IPS-15b (cell line): ENCODE measurements around the gene FAF1.
A peak's percentile ranks its signal among the peaks of the same experiment; 100 is the strongest.

Experiments used
- H3K27me3 ChIP-seq: one replicate; pipeline ENCODE4 v1.6.1; 2013; ENCODE audit warnings: low read length; ENCODE audit not compliant: control insufficient read depth, insufficient read depth
- H3K36me3 ChIP-seq: one replicate; pipeline ENCODE4 v1.6.1; 2013; ENCODE audit warnings: low read length; ENCODE audit not compliant: control insufficient read depth, insufficient read depth
- H3K4me1 ChIP-seq: one replicate; pipeline ENCODE4 v1.6.1; 2013; ENCODE audit warnings: mild to moderate bottlenecking, low read length; ENCODE audit not compliant: control insufficient read depth, insufficient read depth
- H3K4me3 ChIP-seq: one replicate; pipeline ENCODE4 v1.5.1; 2013; ENCODE audit warnings: low read depth, low read length
- H3K9ac ChIP-seq: one replicate; pipeline ENCODE4 v1.6.1; 2013; ENCODE audit warnings: low read depth, mild to moderate bottlenecking, low read length
- H3K9me3 ChIP-seq: one replicate; pipeline ENCODE4 v1.6.1; 2013; ENCODE audit warnings: mild to moderate bottlenecking, low read length; ENCODE audit not compliant: control insufficient read depth, insufficient read depth

Gene FAF1

GRCh38 chr1:50454911-50455310, 505.2 kb downstream of the FAF1 start:
- H3K27me3 ChIP-seq: no peaks in the 10 kb centered on the region

GRCh38 chr1:50453266-50453665, 506.8 kb downstream of the FAF1 start:
- Histone ChIP-seq H3K9ac (no peak overlapping the region), H3K36me3 (no peaks in the 10 kb centered on the region), H3K4me1 (no peaks in the 10 kb centered on the region), H3K4me3 (no peak overlapping the region), H3K9me3 (no peaks in the 10 kb centered on the region), H3K27me3 (no peaks in the 10 kb centered on the region)

More at GRCh38 chr1:50454911-50455310, 505.2 kb downstream of the FAF1 start:
- Histone ChIP-seq H3K4me3 (no peak overlapping the region), H3K4me1 (no peaks in the 10 kb centered on the region), H3K9ac (no peak overlapping the region), H3K36me3 (no peaks in the 10 kb centered on the region), H3K9me3 (no peaks in the 10 kb centered on the region)

- Histone ChIP-seq H3K27me3 (no peaks in the 10 kb centered on the region), H3K4me3 (no peak overlapping the region)
Measured at GRCh38 chr1:50452700-50453099, 507.4 kb downstream of the FAF1 start.

GRCh38 chr1:50450861-50451653, 509.0 kb downstream of the FAF1 start:
- Histone ChIP-seq H3K4me3 (no peak overlapping the region), H3K27me3 (no peaks in the 10 kb centered on the region), H3K9ac (no peak overlapping the region), H3K9me3 (no peaks in the 10 kb centered on the region), H3K36me3 (no peaks in the 10 kb centered on the region), H3K4me1 (no peaks in the 10 kb centered on the region)

More at GRCh38 chr1:50452700-50453099, 507.4 kb downstream of the FAF1 start:
- H3K9me3 ChIP-seq: no peaks in the 10 kb centered on the region
- H3K9ac ChIP-seq: no peak overlapping the region
- H3K4me1 ChIP-seq: no peaks in the 10 kb centered on the region
- no peaks in the 10 kb centered on the region for H3K36me3 ChIP-seq

GRCh38 chr1:50447961-50448360, 512.1 kb downstream of the FAF1 start:
- Histone ChIP-seq H3K4me1 (no peaks in the 10 kb centered on the region), H3K36me3 (no peaks in the 10 kb centered on the region), H3K9me3 (no peaks in the 10 kb centered on the region), H3K4me3 (no peak overlapping the region), H3K9ac (no peak overlapping the region), H3K27me3 (no peaks in the 10 kb centered on the region)

GRCh38 chr1:50441183-50441582, 518.9 kb downstream of the FAF1 start:
- no peaks in the 10 kb centered on the region for H3K36me3 ChIP-seq
- no peaks in the 10 kb centered on the region for H3K9me3 ChIP-seq
- no peak overlapping the region for H3K9ac ChIP-seq
- H3K4me1 ChIP-seq: no peaks in the 10 kb centered on the region
- H3K4me3 ChIP-seq: no peak overlapping the region
- H3K27me3 ChIP-seq: no peaks in the 10 kb centered on the region

GRCh38 chr1:50438945-50439344, 521.1 kb downstream of the FAF1 start:
- H3K36me3 ChIP-seq: no peaks in the 10 kb centered on the region

GRCh38 chr1:50436489-50436888, 523.6 kb downstream of the FAF1 start:
- no peaks in the 10 kb centered on the region for H3K4me1 ChIP-seq

More at GRCh38 chr1:50438945-50439344, 521.1 kb downstream of the FAF1 start:
- Histone ChIP-seq H3K4me1 (no peaks in the 10 kb centered on the region), H3K4me3 (no peak overlapping the region), H3K9me3 (no peaks in the 10 kb centered on the region), H3K27me3 (peaks cover 9% of the 10 kb centered on the region), H3K9ac (no peak overlapping the region)

GRCh38 chr1:50430010-50430405, 530.1 kb downstream of the FAF1 start:
- Histone ChIP-seq H3K4me3 (peak overlapping the region; percentile 50), H3K9ac (no peak overlapping the region), H3K27me3 (peaks cover 98% of the 10 kb centered on the region), H3K9me3 (no peaks in the 10 kb centered on the region), H3K4me1 (peaks cover 4% of the 10 kb centered on the region), H3K36me3 (no peaks in the 10 kb centered on the region)

More at GRCh38 chr1:50436489-50436888, 523.6 kb downstream of the FAF1 start:
- H3K9ac ChIP-seq: no peak overlapping the region
- H3K27me3 ChIP-seq: peaks cover 33% of the 10 kb centered on the region
- no peaks in the 10 kb centered on the region for H3K9me3 ChIP-seq
- H3K36me3 ChIP-seq: no peaks in the 10 kb centered on the region
- H3K4me3 ChIP-seq: no peak overlapping the region

GRCh38 chr1:50427818-50428779, 532.0 kb downstream of the FAF1 start:
- peaks cover 100% of the 10 kb centered on the region for H3K27me3 ChIP-seq

GRCh38 chr1:50427086-50427817, 532.8 kb downstream of the FAF1 start:
- Histone ChIP-seq H3K36me3 (no peaks in the 10 kb centered on the region), H3K9ac (no peak overlapping the region), H3K9me3 (no peaks in the 10 kb centered on the region), H3K27me3 (peaks cover 100% of the 10 kb centered on the region), H3K4me1 (peaks cover 6% of the 10 kb centered on the region), H3K4me3 (peak overlapping the region; percentile 24)

More at GRCh38 chr1:50427818-50428779, 532.0 kb downstream of the FAF1 start:
- Histone ChIP-seq H3K36me3 (no peaks in the 10 kb centered on the region), H3K4me1 (peaks cover 4% of the 10 kb centered on the region), H3K9ac (no peak overlapping the region), H3K4me3 (peak overlapping the region; percentile 26), H3K9me3 (no peaks in the 10 kb centered on the region)
